Natural killer cell (primary cell): Measurements from ENCODE around the gene RNF224. TPM values are rescaled to one million over a fixed set of nuclear protein-coding genes. Genes with fewer than 3 reads are reported as not detected.

Source experiments
- ATAC-seq, 3 donors: fragments of 150-1000 bp in 2 of 3; fragments of 200-7000 bp in 1 of 3; cut with Tn5 transposase; 1 replicate in 1 of 3; 2 replicates in 2 of 3; pipeline ENCODE4 v1.10.0; 2021; ENCODE audit warnings: mild to moderate bottlenecking in 2 of 3, moderate library complexity in 2 of 3
- DNase-seq, 2 donors: peaks; one replicate each; pipeline versions ENCODE4 v3.0.0 to v3.0.0-alpha.2; 2013 to 2021; ENCODE audit warnings: mixed read lengths in 1 of 2
- H3K27ac ChIP-seq: one replicate; pipeline ENCODE4 v1.5.1; 2013; ENCODE audit warnings: mild to moderate bottlenecking, low read length
- H3K27me3 ChIP-seq: one replicate; pipeline ENCODE4 v1.6.1; 2013; ENCODE audit warnings: low read length; ENCODE audit not compliant: control insufficient read depth, insufficient read depth
- H3K36me3 ChIP-seq: one replicate; pipeline ENCODE4 v1.6.1; 2013; ENCODE audit warnings: low read length; ENCODE audit not compliant: control insufficient read depth, insufficient read depth
- H3K4me1 ChIP-seq: one replicate; pipeline ENCODE4 v1.6.1; 2013; ENCODE audit warnings: low read length; ENCODE audit not compliant: control insufficient read depth, insufficient read depth
- H3K4me3 ChIP-seq: one replicate; pipeline ENCODE4 v1.5.1; 2013; ENCODE audit warnings: low read length
- H3K9me3 ChIP-seq: one replicate; pipeline ENCODE4 v1.6.1; 2013; ENCODE audit warnings: low read length; ENCODE audit not compliant: control insufficient read depth, insufficient read depth
- H3K27ac Mint-ChIP-seq, 2 donors: one replicate each; pipeline ENCODE4 v1.8.0; 2022; ENCODE audit warnings: mild to moderate bottlenecking in 2 of 2, mixed read lengths in 2 of 2, moderate library complexity in 1 of 2
- H3K27me3 Mint-ChIP-seq, 2 donors: one replicate each; pipeline ENCODE4 v1.8.0; 2022; ENCODE audit warnings: low read depth in 2 of 2, mixed read lengths in 2 of 2
- H3K36me3 Mint-ChIP-seq: one replicate; pipeline ENCODE4 v1.8.0; 2022; ENCODE audit warnings: mixed read lengths
- H3K4me1 Mint-ChIP-seq, 2 donors: one replicate each; pipeline ENCODE4 v1.8.0; 2022; ENCODE audit warnings: mixed read lengths in 2 of 2
- H3K4me3 Mint-ChIP-seq: one replicate; pipeline ENCODE4 v1.8.0; 2022; ENCODE audit warnings: mild to moderate bottlenecking, moderate library complexity, mixed read lengths
- H3K9me3 Mint-ChIP-seq, 2 donors: one replicate each; pipeline ENCODE4 v1.8.0; 2022; ENCODE audit warnings: mixed read lengths in 2 of 2
- WGBS: methylation state at CpG from one replicate; pipeline ENCODE4 v1.1.7; 2013; ENCODE audit warnings: missing lambda C conversion rate; ENCODE audit not compliant: insufficient coverage; 5-methylcytosine and 5-hydroxymethylcytosine counted together
- intact Hi-C: fragments of 100-400 bp; cut with micrococcal nuclease; formaldehyde crosslinking; loops from one replicate; pipeline ENCODE4 v1.14.2; 2022
- total RNA-seq, 4 donors: library from RNA; stranded (reverse); fragments of 120-200 nt in 1 of 4; gene quantifications; one replicate each; pipeline versions ENCODE4 v1.2.3 to v1.2.4, GENCODE V29; 2013 to 2022
- TF ChIP-seq, protein P1 (sequence below): fragments of 200-600 bp; IDR thresholded peaks from one replicate; pipeline ENCODE4 v1.8.0; 2022; ENCODE audit warnings: antibody characterized with exemption

The RNF224 gene
- total RNA-seq, 3 donors from 2014 or later (not counting 1 experiment from before 2014, with no cell fraction given) = not detected

DNA sequence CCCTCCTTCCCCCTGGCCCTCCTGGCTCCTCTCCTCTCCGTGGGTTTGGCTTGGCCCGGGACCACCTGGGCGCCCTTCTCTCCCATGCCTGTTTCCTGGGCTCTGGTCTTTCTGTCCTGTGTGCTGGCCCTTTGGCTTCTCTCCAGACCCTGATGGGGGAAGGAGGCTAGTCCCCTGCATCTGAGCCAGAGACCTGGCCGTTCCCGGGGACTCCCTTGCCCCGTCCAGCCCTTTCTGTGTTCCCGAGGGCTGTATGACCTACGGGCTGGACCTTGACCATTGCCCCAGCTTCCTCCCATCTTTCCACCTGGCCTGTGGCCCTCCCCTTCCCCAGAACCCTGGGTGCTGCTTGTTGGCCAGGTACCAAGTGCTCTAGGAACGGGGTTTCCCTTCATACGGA, 36.2 kb downstream of the RNF224 start:
- H3K27me3 Mint-ChIP-seq = no peaks in the 10 kb centered on the region
- no peak overlapping the region for H3K27ac Mint-ChIP-seq
- ATAC-seq (no peak), DNase-seq (no peak)
- 86% methylated on average over 10 of the region's 10 CpGs for WGBS
- H3K4me3 ChIP-seq = no peak overlapping the region
- intact Hi-C loops = no loop called here
- TF ChIP-seq, protein P1, sequence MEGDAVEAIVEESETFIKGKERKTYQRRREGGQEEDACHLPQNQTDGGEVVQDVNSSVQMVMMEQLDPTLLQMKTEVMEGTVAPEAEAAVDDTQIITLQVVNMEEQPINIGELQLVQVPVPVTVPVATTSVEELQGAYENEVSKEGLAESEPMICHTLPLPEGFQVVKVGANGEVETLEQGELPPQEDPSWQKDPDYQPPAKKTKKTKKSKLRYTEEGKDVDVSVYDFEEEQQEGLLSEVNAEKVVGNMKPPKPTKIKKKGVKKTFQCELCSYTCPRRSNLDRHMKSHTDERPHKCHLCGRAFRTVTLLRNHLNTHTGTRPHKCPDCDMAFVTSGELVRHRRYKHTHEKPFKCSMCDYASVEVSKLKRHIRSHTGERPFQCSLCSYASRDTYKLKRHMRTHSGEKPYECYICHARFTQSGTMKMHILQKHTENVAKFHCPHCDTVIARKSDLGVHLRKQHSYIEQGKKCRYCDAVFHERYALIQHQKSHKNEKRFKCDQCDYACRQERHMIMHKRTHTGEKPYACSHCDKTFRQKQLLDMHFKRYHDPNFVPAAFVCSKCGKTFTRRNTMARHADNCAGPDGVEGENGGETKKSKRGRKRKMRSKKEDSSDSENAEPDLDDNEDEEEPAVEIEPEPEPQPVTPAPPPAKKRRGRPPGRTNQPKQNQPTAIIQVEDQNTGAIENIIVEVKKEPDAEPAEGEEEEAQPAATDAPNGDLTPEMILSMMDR = no peak
- H3K9me3 Mint-ChIP-seq = no peaks in the 10 kb centered on the region
- peaks cover 4% of the 10 kb centered on the region for H3K4me1 ChIP-seq
- H3K36me3 ChIP-seq = peaks cover 35% of the 10 kb centered on the region
- no peaks in the 10 kb centered on the region for H3K36me3 Mint-ChIP-seq
- no peaks in the 10 kb centered on the region for H3K27me3 ChIP-seq
- H3K4me1 Mint-ChIP-seq = peaks cover 0 to 8% of the 10 kb centered on the region in 2 donors
- H3K27ac ChIP-seq = no peak overlapping the region
- no peak overlapping the region for H3K4me3 Mint-ChIP-seq
- no peaks in the 10 kb centered on the region for H3K9me3 ChIP-seq

DNA sequence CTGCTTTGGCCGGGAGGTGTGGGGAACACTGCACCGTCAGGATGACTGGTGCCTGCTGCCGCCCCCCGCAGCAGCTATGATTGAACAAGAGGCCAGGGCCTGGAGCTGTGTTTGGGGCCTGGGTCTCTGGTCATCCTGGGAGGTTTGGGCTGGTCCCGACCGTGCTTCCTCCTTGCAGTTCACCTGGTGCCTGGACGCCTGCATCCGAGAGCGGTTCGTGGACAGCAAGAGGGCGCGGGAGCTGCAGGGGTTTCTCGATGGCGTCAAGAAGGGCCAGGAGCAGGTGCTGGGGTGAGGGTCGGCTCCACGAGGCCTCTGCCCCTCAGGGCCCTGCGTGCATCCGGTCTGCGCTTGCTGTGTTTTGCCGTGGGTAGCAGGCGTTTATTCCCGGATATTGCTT, 36.8 kb downstream of the RNF224 start:
- intact Hi-C loops = no loop called here

DNA sequence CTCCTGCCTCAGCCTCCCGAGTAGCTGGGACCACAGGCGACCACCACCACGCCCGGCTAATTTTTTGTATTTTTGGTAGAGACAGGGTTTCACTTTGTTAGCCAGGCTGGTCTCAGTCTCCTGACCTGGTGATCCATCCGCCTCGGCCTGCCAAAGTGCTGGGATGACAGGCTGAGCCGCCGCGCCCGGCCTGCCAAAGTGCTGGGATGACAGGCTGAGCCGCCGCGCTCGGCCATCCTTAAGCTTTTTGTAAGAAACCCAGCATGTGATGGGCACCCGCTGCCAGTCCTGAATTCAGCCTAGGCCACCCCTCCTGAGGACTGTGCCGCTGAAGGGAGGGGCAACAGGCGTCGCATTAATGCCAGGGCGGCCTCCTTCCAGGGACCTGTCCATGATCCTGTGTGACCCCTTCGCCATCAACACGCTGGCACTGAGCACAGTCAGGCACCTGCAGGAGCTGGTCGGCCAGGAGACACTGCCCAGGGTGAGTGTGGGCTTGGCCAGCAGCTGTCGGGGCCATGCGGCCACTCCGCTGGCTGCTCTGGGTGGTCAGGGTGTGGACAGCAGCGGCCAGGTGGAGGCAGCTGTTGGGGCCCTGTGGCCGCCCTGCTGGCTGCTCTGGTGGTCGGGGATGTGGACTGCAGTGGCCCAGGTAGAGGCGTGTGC, 38.3 kb downstream of the RNF224 start:
- peaks cover 4 to 12% of the 10 kb centered on the region in 2 donors for H3K4me1 Mint-ChIP-seq
- H3K27ac Mint-ChIP-seq = no peak overlapping the region
- no peaks in the 10 kb centered on the region for H3K9me3 Mint-ChIP-seq
- intact Hi-C loops = no loop called here
- H3K4me1 ChIP-seq = peaks cover 7% of the 10 kb centered on the region
- H3K36me3 ChIP-seq = peaks cover 30% of the 10 kb centered on the region
- no peak overlapping the region for H3K27ac ChIP-seq
- WGBS = 94% methylated on average over 29 of the region's 29 CpGs
- TF ChIP-seq, protein P1 = no peak
- H3K4me3 ChIP-seq = no peak overlapping the region
- DNase-seq (no peak), ATAC-seq (no peak)
- H3K27me3 Mint-ChIP-seq = no peaks in the 10 kb centered on the region
- no peak overlapping the region for H3K4me3 Mint-ChIP-seq
- no peaks in the 10 kb centered on the region for H3K27me3 ChIP-seq
- no peaks in the 10 kb centered on the region for H3K36me3 Mint-ChIP-seq
- H3K9me3 ChIP-seq = no peaks in the 10 kb centered on the region

More for the DNA sequence above, 36.8 kb downstream of the RNF224 start:
- no peaks in the 10 kb centered on the region for H3K36me3 Mint-ChIP-seq
- Histone ChIP-seq H3K36me3 (peaks cover 33% of the 10 kb centered on the region), H3K27me3 (no peaks in the 10 kb centered on the region), H3K27ac (no peak overlapping the region), H3K4me3 (no peak overlapping the region), H3K4me1 (peaks cover 4% of the 10 kb centered on the region), H3K9me3 (no peaks in the 10 kb centered on the region)
- peaks cover 0 to 12% of the 10 kb centered on the region in 2 donors for H3K4me1 Mint-ChIP-seq
- DNase-seq = no peak
- no peak for ATAC-seq
- no peak overlapping the region for H3K27ac Mint-ChIP-seq
- no peaks in the 10 kb centered on the region for H3K9me3 Mint-ChIP-seq
- no peak overlapping the region for H3K4me3 Mint-ChIP-seq
- no peaks in the 10 kb centered on the region for H3K27me3 Mint-ChIP-seq
- 98% methylated on average over 22 of the region's 22 CpGs for WGBS
- TF ChIP-seq, protein P1 = no peak

DNA sequence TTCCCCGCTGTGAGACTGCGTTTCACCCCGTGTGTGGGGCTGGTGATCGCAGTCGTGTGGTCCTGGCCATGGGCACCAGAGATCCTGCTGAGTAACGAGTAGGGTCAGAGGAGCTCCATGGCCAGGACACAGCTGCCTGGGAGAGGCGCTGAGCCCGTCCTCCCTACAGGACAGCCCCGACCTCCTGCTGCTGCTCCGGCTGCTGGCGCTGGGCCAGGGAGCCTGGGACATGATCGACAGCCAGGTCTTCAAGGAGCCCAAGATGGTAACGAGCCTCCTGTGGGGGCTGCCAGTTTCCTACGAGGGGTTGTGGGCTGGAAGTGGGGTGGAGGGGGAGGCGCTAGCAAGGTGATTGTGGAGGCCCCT, 38.8 kb downstream of the RNF224 start:
- Mint-ChIP-seq H3K9me3 (no peaks in the 10 kb centered on the region), H3K4me3 (no peak overlapping the region), H3K4me1 (peaks cover 4 to 13% of the 10 kb centered on the region in 2 donors), H3K27me3 (no peaks in the 10 kb centered on the region), H3K36me3 (no peaks in the 10 kb centered on the region), H3K27ac (no peak overlapping the region)
- no peaks in the 10 kb centered on the region for H3K27me3 ChIP-seq
- ATAC-seq = no peak
- TF ChIP-seq, protein P1 = no peak
- H3K4me1 ChIP-seq = peaks cover 12% of the 10 kb centered on the region
- no peak overlapping the region for H3K4me3 ChIP-seq
- WGBS = 97% methylated on average over 15 of the region's 15 CpGs
- peaks cover 30% of the 10 kb centered on the region for H3K36me3 ChIP-seq
- intact Hi-C loops = no loop called here
- no peak overlapping the region for H3K27ac ChIP-seq
- no peak for DNase-seq
- no peaks in the 10 kb centered on the region for H3K9me3 ChIP-seq
